Duodenal mucosa (tissue), 2 donors: ENCODE measurements around the gene TYR.
"Not testable (repeated sequence)": the region's sequence is repeated elsewhere in the genome, so short reads cannot be mapped to it uniquely, and the experiment has no call there.

Experiments
- H3K27ac ChIP-seq: one replicate; pipeline ENCODE4 v1.7.0; 2013; ENCODE audit warnings: low read depth, low read length
- H3K27me3 ChIP-seq, 2 donors: one replicate each; pipeline ENCODE4 v1.7.0; 2013; ENCODE audit warnings: low read length in 2 of 2, control low read depth in 1 of 2; ENCODE audit not compliant: insufficient read depth in 2 of 2, control insufficient read depth in 1 of 2
- H3K36me3 ChIP-seq, 2 donors: one replicate each; pipeline ENCODE4 v1.7.0; 2013; ENCODE audit warnings: low read length in 2 of 2, control low read depth in 1 of 2; ENCODE audit not compliant: insufficient read depth in 2 of 2, control insufficient read depth in 1 of 2
- H3K4me1 ChIP-seq, 2 donors: one replicate each; pipeline ENCODE4 v1.7.0; 2013; ENCODE audit warnings: low read length in 2 of 2, control low read depth in 1 of 2; ENCODE audit not compliant: insufficient read depth in 2 of 2, control insufficient read depth in 1 of 2
- H3K4me3 ChIP-seq, 2 donors: one replicate each; pipeline ENCODE4 v1.7.0; 2013; ENCODE audit warnings: low read length in 2 of 2, low read depth in 1 of 2
- H3K9ac ChIP-seq, 2 donors: one replicate each; pipeline ENCODE4 v1.7.0; 2013; ENCODE audit warnings: low read length in 2 of 2, low read depth in 1 of 2
- H3K9me3 ChIP-seq, 2 donors: one replicate each; pipeline ENCODE4 v1.7.0; 2013; ENCODE audit warnings: low read length in 2 of 2, control low read depth in 1 of 2; ENCODE audit not compliant: control insufficient read depth in 1 of 2

The TYR gene

DNA sequence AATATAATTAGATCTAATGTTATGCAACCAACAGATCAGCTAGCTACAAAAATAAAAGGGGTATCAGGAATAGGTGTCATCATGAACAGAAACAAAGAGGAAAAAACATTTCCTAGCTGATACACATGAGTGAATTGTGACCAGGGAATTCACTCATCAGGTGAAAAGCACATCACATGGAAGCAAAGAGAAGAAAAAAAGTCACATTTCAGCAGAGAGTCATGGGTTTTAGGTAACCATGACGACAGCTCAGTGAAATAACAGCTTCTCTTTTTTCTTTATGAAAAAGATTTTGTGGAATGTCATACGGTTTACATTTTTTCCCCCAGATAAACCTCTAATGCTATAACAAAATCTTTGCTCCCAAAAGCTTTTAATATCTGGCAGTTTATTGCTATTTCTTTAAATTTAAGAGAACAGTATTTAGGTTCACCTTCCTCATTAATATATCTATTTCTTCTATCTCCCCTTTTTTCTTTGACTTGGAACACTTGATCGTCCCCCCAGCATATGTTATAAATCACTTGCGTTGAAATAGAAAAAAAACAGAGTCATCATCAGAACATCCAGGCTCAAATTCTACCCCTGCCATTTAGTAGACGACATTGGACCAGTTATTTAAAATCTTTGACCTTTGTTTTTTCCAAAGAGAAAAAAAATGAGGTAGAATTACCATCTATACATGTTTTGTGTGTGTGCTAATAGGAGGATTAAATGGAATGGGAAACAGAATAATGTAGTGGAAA, 5.3 kb downstream of the TYR start:
- no peak overlapping the region for H3K4me3 ChIP-seq
- H3K4me1 ChIP-seq, result no peaks in the 10 kb centered on the region
- H3K9ac ChIP-seq, result no peak overlapping the region
- H3K9me3 ChIP-seq, result peaks cover 0 to 6% of the 10 kb centered on the region in 2 donors
- H3K27ac ChIP-seq, result no peak overlapping the region
- H3K27me3 ChIP-seq, result no peaks in the 10 kb centered on the region
- H3K36me3 ChIP-seq, result no peaks in the 10 kb centered on the region

- Histone ChIP-seq H3K27ac (no peak overlapping the region), H3K36me3 (no peaks in the 10 kb centered on the region), H3K9ac (no peak overlapping the region), H3K9me3 (peaks cover 0 to 6% of the 10 kb centered on the region in 2 donors), H3K4me1 (no peaks in the 10 kb centered on the region), H3K27me3 (no peaks in the 10 kb centered on the region), H3K4me3 (no peak overlapping the region)
These were observed 6.3 kb downstream of the TYR start for GRCh38 chr11:89184021-89184420.

- H3K9me3 ChIP-seq, result peaks cover 0 to 6% of the 10 kb centered on the region in 2 donors
- no peaks in the 10 kb centered on the region for H3K36me3 ChIP-seq
- no peaks in the 10 kb centered on the region for H3K27me3 ChIP-seq
- no peaks in the 10 kb centered on the region for H3K4me1 ChIP-seq
- H3K9ac ChIP-seq, result no peak overlapping the region
- no peak overlapping the region for H3K4me3 ChIP-seq
- no peak overlapping the region for H3K27ac ChIP-seq
These were observed 12.1 kb downstream of the TYR start for GRCh38 chr11:89189776-89190175.

DNA sequence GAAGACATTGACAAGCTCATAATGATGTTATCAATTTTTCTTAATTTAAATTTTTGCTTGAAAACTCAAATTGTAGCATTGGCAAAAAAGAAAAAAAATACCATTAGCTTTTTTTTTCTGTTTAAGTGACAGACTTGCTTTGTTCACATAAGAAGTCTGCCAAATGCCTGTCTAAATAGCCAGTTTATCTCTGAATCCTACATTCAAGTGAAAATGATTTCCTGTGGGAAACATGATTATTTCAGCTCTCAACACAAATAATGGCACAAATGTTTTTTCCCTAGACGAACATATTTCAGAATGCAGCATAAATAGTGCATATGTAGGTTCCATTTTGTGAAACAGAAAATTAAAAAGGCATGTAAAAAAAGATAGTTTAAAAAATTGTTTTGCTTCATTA, 23.5 kb downstream of the TYR start:
- Histone ChIP-seq H3K9ac (no peak overlapping the region), H3K4me1 (no peaks in the 10 kb centered on the region), H3K4me3 (no peak overlapping the region), H3K9me3 (no peaks in the 10 kb centered on the region), H3K27ac (no peak overlapping the region), H3K36me3 (no peaks in the 10 kb centered on the region), H3K27me3 (no peaks in the 10 kb centered on the region)

DNA sequence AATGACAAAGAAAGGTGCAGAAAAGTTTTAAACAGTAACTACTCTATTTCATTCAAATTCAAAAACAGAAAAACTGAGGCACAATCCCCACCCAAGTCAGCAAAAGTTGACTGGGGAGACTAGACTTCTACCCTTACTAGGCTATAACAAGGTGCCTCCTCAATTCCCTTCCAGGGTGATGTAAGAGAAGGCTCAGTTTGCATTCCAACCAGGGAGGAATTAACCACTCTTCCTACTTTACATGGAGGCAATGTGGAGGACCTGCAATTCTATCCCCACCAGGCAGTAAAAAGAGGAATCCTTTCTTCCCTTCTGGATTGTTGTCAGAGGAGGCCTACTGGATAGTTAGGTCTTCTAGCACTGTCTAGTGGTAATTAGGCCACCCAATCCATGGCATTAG, 26.1 kb downstream of the TYR start:
- H3K9me3 ChIP-seq, result no peaks in the 10 kb centered on the region
- no peak overlapping the region for H3K27ac ChIP-seq
- H3K4me1 ChIP-seq, result no peaks in the 10 kb centered on the region
- H3K4me3 ChIP-seq, result no peak overlapping the region
- H3K9ac ChIP-seq, result no peak overlapping the region
- no peaks in the 10 kb centered on the region for H3K36me3 ChIP-seq
- no peaks in the 10 kb centered on the region for H3K27me3 ChIP-seq

DNA sequence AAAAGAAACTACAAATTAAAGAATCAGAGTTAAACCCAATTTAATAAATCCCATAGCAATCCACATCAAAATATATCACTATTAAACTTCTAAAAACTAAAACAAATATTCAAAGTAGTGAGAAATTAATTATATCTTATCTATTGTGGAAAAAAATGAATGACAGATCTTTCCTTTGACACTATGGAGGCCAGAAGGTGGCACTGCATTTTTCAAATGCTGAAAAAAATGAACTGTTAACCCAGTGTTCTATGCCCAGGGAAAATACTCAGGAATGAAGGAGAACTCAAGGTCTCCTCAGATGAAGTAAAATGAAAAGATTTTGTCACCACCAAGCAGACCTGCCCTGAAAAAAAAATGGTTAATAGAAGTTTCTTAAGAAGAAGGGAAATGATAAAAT, 27.7 kb downstream of the TYR start:
- Histone ChIP-seq H3K27me3 (no peaks in the 10 kb centered on the region), H3K9ac (no peak overlapping the region), H3K36me3 (no peaks in the 10 kb centered on the region), H3K4me1 (no peaks in the 10 kb centered on the region), H3K27ac (no peak overlapping the region), H3K9me3 (no peaks in the 10 kb centered on the region), H3K4me3 (no peak overlapping the region)

- no peak overlapping the region for H3K4me3 ChIP-seq
- no peaks in the 10 kb centered on the region for H3K36me3 ChIP-seq
- no peak overlapping the region for H3K9ac ChIP-seq
- H3K4me1 ChIP-seq, result no peaks in the 10 kb centered on the region
- H3K27me3 ChIP-seq, result no peaks in the 10 kb centered on the region
- H3K27ac ChIP-seq, result no peak overlapping the region
- no peaks in the 10 kb centered on the region for H3K9me3 ChIP-seq
These were observed 43.1 kb downstream of the TYR start for GRCh38 chr11:89220684-89221339.

DNA sequence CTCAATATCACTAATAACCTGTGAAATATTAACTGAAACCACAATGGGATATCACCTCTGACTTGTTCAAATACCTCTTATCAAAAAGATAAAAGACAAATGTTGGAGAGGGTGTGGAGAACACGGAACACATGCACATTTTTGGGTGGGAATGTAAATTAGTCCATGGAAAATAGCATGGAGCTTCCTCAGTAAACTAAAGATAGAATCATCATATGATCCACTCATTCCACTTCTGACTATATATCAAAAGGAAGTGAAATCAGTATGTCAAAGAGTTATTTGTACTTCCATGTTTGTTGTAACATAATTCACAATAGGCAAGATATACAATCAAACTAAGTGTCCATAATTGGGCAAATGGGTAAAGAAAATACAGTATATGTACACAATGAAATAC, 57.4 kb downstream of the TYR start:
- H3K4me1 ChIP-seq, result no peaks in the 10 kb centered on the region

GRCh38 chr11:89235976-89236375, 58.3 kb downstream of the TYR start:
- Histone ChIP-seq H3K9me3 (no peaks in the 10 kb centered on the region), H3K4me1 (no peaks in the 10 kb centered on the region), H3K4me3 (no peak overlapping the region), H3K27ac (no peak overlapping the region), H3K9ac (no peak overlapping the region), H3K36me3 (no peaks in the 10 kb centered on the region), H3K27me3 (no peaks in the 10 kb centered on the region)

More for the DNA sequence above, 57.4 kb downstream of the TYR start:
- H3K36me3 ChIP-seq, result no peaks in the 10 kb centered on the region
- no peak overlapping the region for H3K27ac ChIP-seq
- no peaks in the 10 kb centered on the region for H3K9me3 ChIP-seq
- H3K4me3 ChIP-seq, result no peak overlapping the region
- no peaks in the 10 kb centered on the region for H3K27me3 ChIP-seq
- H3K9ac ChIP-seq, result no peak overlapping the region

DNA sequence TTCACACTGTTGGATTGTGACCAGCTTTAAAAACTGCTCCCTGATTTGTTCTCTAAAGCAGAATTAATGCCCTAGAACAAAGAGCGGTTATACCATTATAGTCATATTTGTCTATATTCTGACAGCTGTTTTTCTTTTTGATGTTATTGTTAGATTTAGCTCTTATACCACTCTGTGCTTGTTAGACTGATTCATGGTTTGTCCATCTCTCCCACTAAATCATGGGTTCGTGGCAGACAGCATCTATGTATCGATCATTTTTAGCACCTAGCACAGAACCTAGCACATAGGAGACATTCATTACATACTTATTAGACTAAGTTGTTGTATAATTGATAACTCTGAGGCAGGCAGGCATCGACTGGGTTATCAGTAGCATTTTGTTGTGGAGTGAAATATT, 69.3 kb downstream of the TYR start:
- not testable (repeated sequence) for H3K27ac ChIP-seq, H3K9me3 ChIP-seq, H3K4me3 ChIP-seq, H3K4me1 ChIP-seq, H3K9ac ChIP-seq, H3K27me3 ChIP-seq, H3K36me3 ChIP-seq
